Measurements from ENCODE around the gene EFHD2. TPM values are rescaled to one million over a fixed set of nuclear protein-coding genes. Genes with fewer than 3 reads are reported as not detected.

EFHD2 gene
- total RNA-seq, 1 donor from 2014 or later: 57.2 TPM

GRCh38 chr1:15445390-15446122, 35.9 kb downstream of the EFHD2 start:
- no peaks in the 10 kb centered on the region for H3K27me3 ChIP-seq
- no peaks in the 10 kb centered on the region for H3K9me3 ChIP-seq
- TF ChIP-seq POLR2AphosphoS5 (IDR thresholded peaks at IDR 0.05; ENCODE audit: insufficient read depth in 1 of 2, low read depth in 1 of 2): no peak
- TF ChIP-seq CTCF (IDR thresholded peaks at IDR 0.05): no peak
- no peak for TF ChIP-seq POLR2A (IDR thresholded peaks at IDR 0.05)
- H3K27ac ChIP-seq: no peak overlapping the region
- H3K4me1 ChIP-seq: no peaks in the 10 kb centered on the region
- intact Hi-C loops (cut with DNase I): no loop called here
- H3K4me3 ChIP-seq: no peak overlapping the region
- DNase-seq (ENCODE audit: extremely low spot score in 2 of 2): no peak
- H3K36me3 ChIP-seq: no peaks in the 10 kb centered on the region

GRCh38 chr1:15446212-15446611, 36.5 kb downstream of the EFHD2 start:
- Histone ChIP-seq H3K4me3 (no peak overlapping the region), H3K27me3 (no peaks in the 10 kb centered on the region), H3K27ac (no peak overlapping the region), H3K9me3 (no peaks in the 10 kb centered on the region), H3K36me3 (no peaks in the 10 kb centered on the region), H3K4me1 (no peaks in the 10 kb centered on the region)
- DNase-seq (ENCODE audit: extremely low spot score in 2 of 2): no peak
- intact Hi-C loops (cut with DNase I): no loop called here
- no peak for TF ChIP-seq POLR2AphosphoS5 (IDR thresholded peaks at IDR 0.05; ENCODE audit: insufficient read depth in 1 of 2, low read depth in 1 of 2)
- TF ChIP-seq POLR2A (IDR thresholded peaks at IDR 0.05): no peak
- no peak for TF ChIP-seq CTCF (IDR thresholded peaks at IDR 0.05)

GRCh38 chr1:15448877-15449462, 39.3 kb downstream of the EFHD2 start:
- no peak for TF ChIP-seq CTCF (IDR thresholded peaks at IDR 0.05)
- no peak for TF ChIP-seq POLR2AphosphoS5 (IDR thresholded peaks at IDR 0.05; ENCODE audit: insufficient read depth in 1 of 2, low read depth in 1 of 2)
- no peak for TF ChIP-seq POLR2A (IDR thresholded peaks at IDR 0.05)
- no peaks in the 10 kb centered on the region for H3K9me3 ChIP-seq
- no peaks in the 10 kb centered on the region for H3K4me1 ChIP-seq
- DNase-seq (ENCODE audit: extremely low spot score in 2 of 2): no peak
- no peaks in the 10 kb centered on the region for H3K27me3 ChIP-seq
- intact Hi-C loops (cut with DNase I): no loop called here
- H3K36me3 ChIP-seq: no peaks in the 10 kb centered on the region
- no peak overlapping the region for H3K4me3 ChIP-seq
- no peak overlapping the region for H3K27ac ChIP-seq

GRCh38 chr1:15449567-15449966, 39.9 kb downstream of the EFHD2 start:
- intact Hi-C loops (cut with DNase I): no loop called here
- no peak overlapping the region for H3K4me3 ChIP-seq
- TF ChIP-seq CTCF (IDR thresholded peaks at IDR 0.05) (no peak), POLR2A (IDR thresholded peaks at IDR 0.05) (no peak), POLR2AphosphoS5 (IDR thresholded peaks at IDR 0.05; ENCODE audit: insufficient read depth in 1 of 2, low read depth in 1 of 2) (no peak)
- no peaks in the 10 kb centered on the region for H3K9me3 ChIP-seq
- no peaks in the 10 kb centered on the region for H3K4me1 ChIP-seq
- H3K27me3 ChIP-seq: no peaks in the 10 kb centered on the region
- H3K36me3 ChIP-seq: no peaks in the 10 kb centered on the region
- H3K27ac ChIP-seq: no peak overlapping the region
- DNase-seq (ENCODE audit: extremely low spot score in 2 of 2): no peak

Data from vagina (tissue), 2 donors.